Measurements from ENCODE around the gene ZNF862.

The ZNF862 gene

GRCh38 chr7:149811831-149812490, 26.2 kb upstream of the ZNF862 start:
- DNase-seq = no peak

DNA sequence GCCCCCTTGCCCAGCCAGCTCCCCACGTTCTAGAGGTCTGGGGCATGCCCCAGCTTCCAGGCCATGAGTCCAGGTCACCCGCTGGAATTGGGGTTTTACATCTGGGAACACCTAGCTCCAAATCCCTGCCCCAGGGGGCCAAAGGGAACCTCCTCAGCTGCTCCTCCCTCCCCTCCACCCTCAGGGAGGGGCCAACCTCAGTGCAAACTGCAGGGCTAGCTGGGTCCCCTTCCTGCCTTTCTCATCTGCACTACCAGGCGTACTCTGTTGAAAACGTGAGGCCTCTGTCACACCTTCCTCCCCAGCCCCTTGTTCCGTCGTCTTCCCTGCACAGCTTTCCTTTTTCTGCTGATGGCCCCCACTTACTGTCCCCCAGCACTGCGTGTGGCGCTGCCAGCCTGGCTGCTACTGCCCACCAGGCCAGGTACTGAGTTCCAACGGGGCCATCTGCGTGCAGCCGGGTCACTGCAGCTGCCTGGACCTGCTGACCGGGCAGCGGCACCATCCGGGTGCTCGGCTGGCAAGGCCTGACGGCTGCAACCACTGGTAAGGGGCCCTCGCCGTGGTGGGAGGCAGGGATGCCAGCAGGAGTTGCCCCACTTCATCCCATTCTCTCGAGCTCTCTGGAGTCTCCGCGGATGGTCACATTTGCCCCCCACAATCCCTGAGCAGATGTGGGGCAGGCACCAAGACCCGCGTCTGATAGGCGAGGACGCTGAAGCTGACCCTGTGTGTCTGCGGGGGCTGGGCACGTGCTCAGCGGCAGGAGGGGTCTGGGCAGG, 24.7 kb upstream of the ZNF862 start:
- no peak for DNase-seq

GRCh38 chr7:149814494-149814893, 23.7 kb upstream of the ZNF862 start:
- DNase-seq = no peak

DNA sequence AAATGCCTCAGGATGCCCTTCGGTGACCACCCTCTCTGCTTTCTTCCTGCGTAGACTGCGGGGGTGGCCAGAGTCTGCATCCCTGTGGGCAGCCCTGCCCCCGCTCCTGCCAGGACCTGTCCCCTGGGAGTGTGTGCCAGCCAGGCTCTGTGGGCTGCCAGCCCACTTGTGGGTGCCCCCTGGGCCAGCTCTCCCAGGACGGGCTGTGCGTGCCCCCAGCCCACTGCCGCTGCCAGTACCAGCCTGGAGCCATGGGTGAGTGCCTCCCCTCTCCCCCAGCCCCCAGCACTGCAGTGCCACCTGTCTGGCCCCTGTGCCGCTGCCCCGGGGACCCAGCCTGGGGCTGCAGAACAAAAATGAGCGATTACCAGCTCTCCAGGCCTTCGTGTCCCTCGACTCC, 23.1 kb upstream of the ZNF862 start:
- DNase-seq = no peak

DNA sequence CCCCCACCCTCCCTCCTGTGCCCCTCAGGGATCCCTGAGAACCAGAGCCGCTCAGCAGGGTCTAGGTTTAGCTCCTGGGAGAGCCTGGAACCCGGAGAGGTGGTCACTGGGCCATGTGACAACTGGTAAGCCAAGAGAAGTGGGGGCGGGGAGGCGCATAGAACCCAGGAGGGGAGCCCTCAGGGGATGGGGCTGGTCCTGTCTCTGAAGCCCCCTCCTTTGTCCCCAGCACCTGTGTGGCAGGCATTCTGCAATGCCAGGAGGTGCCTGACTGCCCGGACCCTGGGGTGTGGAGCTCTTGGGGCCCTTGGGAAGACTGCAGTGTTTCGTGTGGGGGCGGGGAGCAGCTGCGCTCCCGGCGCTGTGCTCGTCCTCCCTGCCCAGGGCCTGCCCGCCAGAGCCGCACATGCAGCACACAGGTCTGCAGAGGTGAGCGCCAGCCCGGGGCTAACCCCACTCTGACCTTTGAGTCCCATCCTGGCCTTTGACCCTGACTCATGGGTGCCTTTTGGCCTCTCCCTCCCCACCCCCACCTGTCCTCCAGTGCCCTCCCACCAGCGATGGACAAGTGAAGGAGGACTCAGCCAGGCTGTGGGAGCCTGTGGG, 22.4 kb upstream of the ZNF862 start:
- DNase-seq = no peak

- DNase-seq = no peak
These were observed 21.9 kb upstream of the ZNF862 start for GRCh38 chr7:149816267-149816751.

- DNase-seq = no peak
These were observed 21.4 kb upstream of the ZNF862 start for GRCh38 chr7:149816794-149817193.

- DNase-seq = no peak
These were observed 20.8 kb upstream of the ZNF862 start for GRCh38 chr7:149817301-149817771.

DNA sequence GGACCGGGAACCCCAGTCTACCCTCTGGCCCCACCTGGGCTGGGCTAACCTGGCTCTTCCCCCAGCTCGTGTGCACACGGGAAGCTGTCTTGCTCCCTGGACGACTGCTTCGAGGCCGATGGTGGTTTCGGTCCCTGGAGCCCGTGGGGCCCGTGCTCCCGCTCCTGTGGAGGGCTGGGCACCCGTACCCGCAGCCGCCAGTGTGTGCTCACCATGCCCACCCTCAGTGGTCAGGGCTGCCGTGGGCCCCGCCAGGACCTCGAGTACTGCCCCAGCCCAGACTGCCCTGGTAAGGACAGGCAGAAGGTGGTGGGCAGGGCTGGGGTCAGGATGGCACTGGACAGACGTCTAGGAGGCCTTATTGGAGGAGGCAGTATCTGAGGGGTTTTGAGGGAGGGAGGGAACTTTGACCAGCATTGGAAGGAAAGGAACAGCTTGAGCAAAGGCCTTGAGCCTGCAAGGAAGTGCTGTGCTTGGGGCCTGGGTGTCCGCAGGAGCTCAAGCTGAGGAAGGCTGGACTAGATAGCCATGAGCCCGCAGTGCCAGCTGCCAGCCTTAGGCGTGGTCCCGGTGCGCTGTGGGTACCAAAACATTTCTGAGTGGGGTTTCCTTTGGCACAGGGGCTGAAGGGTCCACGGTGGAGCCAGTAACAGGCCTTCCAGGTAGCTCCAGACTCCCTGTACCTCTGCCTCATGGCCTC, 20.2 kb upstream of the ZNF862 start:
- no peak for DNase-seq

GRCh38 chr7:149818536-149818840, 19.7 kb upstream of the ZNF862 start:
- DNase-seq = no peak

DNA sequence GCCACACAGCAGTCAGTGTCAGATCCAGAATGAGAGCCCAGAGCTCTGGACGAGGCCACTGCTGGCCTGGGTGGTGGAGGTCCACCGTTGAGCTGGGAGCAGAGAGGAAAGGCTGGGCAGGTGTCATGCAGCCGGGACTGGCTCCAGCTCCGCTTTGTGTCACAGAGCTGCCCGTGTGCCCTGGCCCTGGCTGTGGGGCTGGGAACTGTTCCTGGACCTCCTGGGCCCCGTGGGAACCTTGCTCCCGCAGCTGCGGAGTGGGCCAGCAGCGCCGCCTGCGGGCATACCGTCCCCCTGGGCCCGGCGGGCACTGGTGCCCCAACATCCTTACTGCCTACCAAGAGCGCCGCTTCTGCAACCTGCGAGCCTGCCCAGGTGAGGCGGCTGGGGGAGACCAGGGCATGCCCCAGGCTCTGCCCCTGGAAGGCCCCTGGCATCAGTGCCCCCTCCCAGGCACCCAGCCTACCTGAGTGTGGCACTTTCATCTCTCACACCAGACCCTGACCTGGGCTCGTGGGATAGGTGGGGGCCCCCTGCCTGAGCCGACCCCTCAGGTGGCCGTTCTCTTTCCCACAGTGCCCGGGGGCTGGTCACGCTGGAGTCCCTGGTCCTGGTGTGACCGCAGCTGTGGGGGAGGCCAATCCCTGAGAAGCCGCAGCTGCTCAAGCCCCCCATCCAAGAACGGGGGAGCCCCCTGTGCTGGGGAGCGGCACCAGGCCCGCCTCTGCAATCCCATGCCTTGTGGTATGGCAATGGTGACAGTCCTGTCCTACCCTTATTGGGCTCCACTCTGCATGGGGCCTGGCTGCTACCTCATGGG, 18.8 kb upstream of the ZNF862 start:
- no peak for DNase-seq

- no peak for DNase-seq
These were observed 18.2 kb upstream of the ZNF862 start for GRCh38 chr7:149819961-149820340.

DNA sequence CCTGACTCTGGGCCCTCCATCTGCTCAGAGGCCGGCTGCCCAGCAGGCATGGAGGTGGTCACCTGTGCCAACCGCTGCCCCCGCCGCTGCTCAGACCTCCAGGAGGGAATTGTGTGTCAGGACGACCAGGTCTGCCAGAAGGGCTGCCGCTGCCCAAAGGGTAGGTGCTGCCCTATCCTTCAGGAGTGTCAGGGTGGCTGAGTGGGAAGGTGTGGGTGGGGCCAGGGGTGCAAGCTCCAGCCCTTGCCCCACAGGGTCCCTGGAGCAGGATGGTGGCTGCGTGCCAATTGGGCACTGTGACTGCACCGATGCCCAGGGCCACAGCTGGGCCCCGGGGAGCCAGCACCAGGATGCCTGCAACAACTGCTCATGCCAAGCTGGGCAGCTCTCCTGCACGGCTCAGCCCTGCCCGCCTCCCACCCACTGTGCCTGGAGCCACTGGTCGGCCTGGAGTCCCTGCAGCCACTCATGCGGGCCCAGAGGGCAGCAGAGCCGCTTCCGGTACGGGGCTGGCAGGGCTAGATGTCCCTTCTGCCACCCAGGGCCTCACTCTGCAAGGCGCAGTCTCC, 17.5 kb upstream of the ZNF862 start:
- DNase-seq = no peak

DNA sequence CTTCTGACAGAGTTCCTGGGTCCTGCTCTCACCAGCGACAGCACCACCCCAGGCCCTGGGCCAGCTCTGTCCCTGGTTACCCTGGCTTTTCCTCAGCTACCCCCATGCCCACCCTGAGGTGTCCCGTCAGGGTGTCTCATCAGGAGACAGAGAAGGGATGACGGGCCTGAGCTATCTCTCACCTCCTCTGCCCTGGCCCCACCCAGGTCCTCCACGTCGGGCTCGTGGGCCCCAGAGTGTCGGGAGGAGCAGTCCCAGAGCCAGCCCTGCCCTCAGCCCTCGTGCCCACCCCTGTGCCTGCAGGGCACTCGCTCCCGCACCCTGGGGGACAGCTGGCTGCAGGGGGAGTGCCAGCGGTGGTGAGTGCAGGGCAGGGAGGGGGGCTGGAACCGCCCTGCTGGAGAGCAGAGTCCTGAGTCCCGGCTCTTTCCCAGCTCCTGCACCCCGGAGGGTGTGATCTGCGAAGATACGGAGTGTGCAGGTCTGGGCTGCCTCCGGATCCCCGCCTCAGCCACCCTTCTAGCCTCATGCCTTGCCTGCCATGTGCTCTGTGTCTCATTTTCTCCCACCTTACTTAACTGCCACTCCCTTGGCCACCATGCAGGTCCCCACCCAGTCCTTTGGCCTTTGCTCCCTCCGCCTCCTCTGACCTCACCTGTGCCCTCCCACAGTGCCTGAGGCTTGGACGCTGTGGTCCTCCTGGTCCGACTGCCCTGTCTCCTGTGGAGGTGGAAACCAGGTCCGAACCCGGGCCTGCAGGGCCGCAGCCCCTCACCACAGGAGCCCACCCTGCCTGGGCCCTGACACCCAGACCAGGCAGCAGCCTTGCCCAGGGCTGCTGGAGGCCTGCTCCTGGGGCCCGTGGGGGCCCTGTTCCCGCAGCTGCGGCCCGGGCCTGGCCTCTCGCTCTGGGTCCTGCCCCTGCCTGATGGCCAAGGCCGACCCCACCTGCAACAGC, 16.7 kb upstream of the ZNF862 start:
- no peak for DNase-seq

DNA sequence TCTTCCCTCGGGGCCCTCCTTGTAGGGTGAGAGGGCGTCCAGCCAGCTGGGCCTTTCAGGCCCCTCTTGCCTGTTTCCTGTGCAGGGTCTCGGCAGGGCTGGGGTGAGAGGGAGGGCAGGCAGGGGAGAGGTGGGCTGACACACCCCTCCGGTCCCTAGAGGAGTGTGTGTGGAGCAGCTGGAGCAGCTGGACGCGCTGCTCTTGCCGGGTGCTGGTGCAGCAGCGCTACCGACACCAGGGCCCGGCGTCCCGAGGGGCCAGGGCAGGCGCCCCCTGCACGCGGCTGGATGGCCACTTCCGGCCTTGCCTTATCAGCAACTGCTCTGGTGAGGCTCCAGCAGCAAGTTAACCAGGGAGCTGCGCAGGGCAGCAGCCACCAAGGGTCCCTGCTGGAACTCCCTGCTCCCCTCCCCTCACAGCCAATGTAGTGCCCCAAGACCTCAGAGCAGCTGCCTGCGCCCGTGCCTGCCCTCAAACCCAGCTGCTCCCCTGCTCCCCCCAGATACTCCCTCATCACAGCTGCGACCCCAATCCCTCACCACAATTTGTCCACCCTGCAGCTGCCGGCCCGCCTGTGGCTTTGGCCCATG, 15.7 kb upstream of the ZNF862 start:
- DNase-seq = no peak

- no peak for DNase-seq
These were observed 15.0 kb upstream of the ZNF862 start for GRCh38 chr7:149823191-149823630.

GRCh38 chr7:149823631-149824199, 14.5 kb upstream of the ZNF862 start:
- no peak for DNase-seq

DNA sequence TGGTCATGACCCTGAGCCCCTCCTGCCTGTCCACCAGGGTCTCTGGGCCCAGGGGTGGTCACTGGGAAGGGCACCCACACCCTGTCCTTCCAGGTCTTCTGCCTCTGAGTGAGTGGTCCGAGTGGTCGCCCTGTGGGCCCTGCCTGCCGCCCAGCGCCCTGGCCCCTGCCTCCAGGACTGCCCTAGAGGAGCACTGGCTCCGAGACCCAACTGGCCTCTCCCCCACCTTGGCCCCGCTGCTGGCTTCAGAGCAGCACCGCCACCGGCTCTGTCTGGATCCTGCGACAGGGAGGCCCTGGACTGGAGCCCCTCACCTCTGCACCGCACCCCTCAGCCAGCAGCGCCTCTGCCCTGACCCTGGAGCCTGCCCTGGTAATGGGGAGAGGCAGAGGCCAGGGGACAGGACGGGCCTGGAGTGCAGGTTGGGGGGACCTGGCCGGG, 13.9 kb upstream of the ZNF862 start:
- no peak for DNase-seq

DNA sequence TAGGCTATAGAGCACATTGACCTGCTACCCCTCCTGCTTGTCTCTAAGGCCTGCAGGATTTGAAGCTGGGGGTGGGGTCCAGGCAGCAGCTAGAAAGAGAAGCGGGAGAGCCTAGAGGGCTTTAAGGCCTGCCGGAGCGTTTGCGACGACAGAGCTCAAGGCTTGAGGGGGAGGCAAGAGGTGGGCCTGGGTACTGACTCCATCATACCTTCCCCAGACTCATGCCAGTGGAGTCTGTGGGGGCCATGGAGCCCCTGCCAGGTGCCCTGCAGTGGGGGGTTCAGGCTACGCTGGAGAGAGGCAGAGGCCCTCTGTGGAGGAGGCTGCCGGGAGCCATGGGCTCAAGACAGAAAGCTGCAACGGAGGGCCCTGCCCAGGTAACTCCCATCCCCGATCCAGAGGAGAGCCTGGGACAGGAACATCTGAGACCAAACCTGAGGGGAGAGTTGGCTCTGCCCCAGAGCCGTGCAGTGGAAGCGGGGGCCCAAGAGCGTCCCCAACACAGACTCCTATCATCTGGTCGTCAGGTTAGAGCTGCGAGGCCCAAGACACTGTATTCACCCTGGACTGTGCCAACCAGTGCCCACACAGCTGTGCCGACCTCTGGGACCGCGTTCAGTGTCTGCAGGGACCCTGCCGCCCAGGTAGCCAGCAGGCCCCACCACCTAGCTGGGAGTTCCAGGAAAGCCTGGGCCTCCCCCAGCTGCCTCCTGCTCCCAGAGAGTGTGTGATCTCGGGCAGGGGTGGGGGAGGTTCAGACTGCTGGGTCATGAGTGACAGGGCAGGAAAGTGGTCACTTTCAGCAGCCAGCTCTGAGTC, 13.2 kb upstream of the ZNF862 start:
- no peak for DNase-seq

All from NCI-H774 (cell line).